Activated CD8-positive, alpha-beta memory T cell treated with anti-CD3 and anti-CD28 coated beads, Interleukin-2, amount 50 U/mL, for 24 hours (primary cell): ENCODE data around the gene ANKRD17.

ENCODE experiments used
- DNase-seq: peaks from one replicate; pipeline ENCODE4 v3.0.0-alpha.2; 2020; ENCODE audit errors: extremely low read depth

Gene ANKRD17

DNA sequence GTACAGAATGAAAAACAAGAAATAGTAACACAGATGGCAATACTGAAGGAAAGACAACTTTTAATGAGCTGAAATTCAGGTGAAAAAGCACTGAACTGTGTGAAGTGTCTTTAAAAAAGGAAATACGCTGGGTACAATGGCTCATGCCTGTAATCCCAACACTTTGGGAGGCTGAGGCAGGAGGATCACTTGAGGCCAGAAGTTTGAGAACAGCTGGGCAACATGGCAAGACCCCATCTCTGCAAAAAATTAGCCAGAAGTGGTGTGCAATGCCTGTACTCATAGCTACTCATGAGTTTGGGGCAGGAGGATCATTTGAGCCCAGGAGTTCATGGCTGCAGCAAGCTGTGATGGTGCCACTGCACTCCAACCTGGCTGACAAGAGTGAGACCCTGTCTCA is 129.3 kb downstream of the ANKRD17 start:
- DNase-seq: no peak

DNA sequence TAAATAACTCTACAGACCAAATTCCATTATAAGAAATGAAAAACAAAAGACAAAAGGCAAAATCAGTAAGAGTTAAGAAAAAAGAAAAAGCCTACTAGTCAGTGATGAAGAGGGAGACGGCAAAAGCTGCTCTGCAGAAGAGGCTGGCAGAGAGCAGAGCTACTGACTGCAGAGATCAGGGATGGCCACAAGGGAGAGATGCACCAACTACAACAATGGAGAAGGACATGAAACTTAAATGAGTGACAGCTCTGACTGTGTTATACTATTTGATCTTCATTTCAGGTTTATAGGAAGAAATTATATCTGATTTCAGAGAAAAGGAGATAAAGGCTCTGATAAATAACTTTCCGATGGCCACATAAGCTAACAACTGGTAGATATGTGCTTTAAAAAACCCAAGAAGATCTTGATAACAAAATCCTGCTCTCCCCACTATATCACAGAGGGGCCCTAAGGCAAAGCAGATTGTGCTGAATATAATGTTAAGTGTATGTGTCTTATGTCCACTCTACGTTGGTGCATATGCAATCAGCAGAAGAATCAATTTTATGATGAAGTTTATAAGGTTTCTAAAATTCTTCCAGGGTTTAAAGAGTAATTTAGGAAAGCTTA is 130.7 kb downstream of the ANKRD17 start:
- no peak for DNase-seq

GRCh38 chr4:73109493-73109892 is 149.1 kb downstream of the ANKRD17 start:
- DNase-seq: no peak

DNA sequence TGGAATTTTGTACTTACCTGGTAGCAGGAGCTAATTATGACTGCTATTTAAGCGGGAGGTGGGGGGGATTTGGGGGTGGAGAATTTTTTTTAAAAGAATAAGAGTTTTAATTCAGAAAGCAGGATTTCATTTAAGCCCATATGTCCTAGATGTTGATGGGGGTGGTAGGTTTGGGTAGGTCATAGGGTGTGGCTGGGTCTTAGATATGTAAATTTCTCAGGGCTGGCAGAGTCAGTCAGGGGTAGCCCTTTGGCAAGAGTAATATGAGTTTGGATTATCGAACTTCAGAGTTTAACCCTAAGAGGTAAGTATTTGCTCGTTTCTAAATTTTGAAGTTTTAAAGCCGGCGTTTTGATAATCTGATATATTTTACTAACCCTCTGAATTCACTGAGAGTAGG is 153.9 kb downstream of the ANKRD17 start:
- DNase-seq: no peak

- DNase-seq: no peak
Measured at GRCh38 chr4:73103799-73104503, 154.6 kb downstream of the ANKRD17 start.

DNA sequence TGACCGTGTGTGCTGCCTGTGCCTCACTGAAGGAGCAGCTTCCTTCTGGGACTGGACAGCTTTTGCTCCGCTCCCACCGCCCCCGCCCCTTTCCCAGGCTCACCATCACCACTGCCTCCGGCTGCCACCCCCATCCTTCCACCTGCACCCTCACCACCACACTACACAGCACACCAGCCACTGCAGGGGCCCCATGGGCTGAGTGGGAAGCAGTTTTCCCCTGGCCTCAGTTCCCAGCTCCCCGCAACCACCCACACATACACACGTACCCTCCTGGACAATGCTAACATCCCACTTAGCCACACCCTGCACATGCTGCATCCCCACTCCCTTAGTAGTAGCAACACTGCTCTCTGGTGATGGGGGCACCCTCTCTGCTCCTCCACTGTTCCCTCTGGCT is 159.5 kb downstream of the ANKRD17 start:
- DNase-seq: no peak

DNA sequence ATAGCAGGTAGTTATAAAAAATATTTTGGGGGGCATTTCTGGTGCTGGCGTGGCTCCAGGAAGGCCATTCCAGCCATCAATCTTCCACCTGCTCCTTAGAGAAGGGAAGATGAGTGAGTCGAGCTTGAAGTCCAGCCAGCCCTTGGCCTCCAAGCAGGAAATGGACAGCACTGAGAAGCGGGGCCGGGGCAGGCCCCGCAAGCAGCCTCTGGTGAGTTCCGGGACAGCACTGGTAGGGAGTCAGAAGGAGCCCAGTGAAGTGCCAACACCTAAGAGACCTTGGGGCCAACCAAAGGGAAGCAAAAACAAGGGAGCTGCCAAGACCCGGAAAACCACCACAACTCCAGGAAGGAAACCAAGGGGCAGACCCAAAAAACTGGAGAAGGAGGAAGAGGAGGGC is 159.9 kb downstream of the ANKRD17 start:
- no peak for DNase-seq

DNA sequence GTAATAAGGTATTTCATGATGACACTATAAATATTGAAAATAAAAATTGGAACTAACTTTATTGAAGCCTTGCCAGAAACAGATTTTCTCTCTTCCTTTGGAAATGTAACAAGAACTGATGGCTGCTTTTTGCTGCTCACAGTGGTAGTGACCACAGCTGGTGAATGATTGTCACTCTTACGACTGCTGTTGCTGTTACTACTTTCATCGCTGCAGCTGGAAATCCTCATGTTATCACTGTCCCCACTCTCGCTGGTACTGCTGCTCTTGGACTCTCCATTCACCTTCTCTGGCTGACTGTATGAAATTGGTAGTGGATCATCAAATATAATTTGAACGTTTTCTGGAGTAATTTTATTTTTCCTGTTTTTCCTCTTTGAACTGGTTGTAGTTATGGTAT is 160.6 kb downstream of the ANKRD17 start:
- DNase-seq: no peak

DNA sequence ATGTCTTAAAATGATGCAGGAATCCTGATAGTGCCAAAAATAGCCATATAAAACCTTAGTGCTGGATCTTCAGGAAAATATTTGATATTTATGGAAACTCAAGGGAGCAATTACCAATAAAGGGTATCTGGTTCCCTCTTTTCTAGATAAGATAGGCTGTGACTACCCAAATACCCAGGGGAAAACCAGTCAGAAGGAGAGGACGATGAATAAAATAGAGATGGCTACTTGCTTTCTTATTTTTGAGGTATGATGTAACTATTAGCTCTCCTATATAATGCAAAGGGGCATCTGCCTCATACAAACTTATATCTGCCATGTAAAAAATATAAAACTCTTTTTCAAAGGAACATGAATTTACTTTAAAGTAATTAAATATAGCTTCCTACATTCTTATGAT is 165.7 kb downstream of the ANKRD17 start:
- DNase-seq: no peak

GRCh38 chr4:73090738-73091137 is 167.9 kb downstream of the ANKRD17 start:
- DNase-seq: no peak

DNA sequence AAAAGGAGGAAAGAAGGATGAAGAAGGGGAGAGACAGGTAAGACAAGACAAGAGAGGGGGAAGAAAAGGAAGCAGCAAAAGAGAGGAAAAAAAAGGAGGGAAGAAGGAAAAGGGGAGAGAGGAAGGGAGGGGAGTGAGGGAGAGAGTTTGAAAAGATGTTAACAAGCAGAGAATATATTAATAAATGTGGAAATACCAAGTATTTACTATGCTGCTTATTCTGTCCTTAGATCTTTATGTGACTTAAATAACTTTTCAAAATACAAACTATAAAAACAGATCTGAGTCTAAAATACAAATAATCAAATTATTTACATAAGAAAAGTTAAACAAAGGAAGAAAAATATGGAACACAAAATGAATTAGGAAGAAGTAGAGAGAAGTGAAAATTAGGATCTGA is 170.7 kb downstream of the ANKRD17 start:
- no peak for DNase-seq

GRCh38 chr4:73086095-73086868 is 172.3 kb downstream of the ANKRD17 start:
- DNase-seq: no peak

DNA sequence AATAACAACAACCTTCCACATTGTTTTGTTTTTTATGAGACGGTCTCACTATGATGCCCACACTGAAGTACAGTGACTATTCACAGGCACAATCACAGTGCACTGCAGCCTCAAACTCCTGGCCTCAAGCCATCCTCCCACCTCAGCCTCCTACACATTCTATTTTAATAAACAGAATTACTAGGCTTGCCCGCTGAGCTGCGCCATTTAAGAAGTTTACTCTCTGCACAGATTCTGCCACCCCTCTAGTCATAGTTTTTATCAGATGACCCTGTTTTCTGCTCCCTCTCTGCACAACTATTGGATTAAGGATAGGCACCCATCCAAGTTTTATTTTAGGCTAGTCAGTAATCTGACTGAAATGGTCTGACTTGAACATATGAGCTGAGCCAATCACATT is 177.8 kb downstream of the ANKRD17 start:
- no peak for DNase-seq

GRCh38 chr4:73075832-73076231 is 182.8 kb downstream of the ANKRD17 start:
- no peak for DNase-seq

DNA sequence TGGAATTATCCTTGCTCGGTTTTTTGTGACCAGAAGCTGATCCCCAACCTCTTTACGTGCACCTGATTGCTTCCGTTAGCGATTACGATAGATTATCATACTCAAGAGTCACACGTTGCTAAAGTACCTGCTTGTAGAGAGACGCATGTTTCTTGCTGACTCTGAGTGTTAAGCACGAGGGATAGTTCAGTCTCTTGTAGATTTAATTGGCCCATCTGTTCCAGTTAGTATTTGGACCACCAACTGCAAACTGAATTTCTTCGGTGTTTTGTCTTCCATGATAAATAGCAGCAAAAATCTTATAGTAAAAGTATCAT is 188.6 kb downstream of the ANKRD17 start:
- no peak for DNase-seq

DNA sequence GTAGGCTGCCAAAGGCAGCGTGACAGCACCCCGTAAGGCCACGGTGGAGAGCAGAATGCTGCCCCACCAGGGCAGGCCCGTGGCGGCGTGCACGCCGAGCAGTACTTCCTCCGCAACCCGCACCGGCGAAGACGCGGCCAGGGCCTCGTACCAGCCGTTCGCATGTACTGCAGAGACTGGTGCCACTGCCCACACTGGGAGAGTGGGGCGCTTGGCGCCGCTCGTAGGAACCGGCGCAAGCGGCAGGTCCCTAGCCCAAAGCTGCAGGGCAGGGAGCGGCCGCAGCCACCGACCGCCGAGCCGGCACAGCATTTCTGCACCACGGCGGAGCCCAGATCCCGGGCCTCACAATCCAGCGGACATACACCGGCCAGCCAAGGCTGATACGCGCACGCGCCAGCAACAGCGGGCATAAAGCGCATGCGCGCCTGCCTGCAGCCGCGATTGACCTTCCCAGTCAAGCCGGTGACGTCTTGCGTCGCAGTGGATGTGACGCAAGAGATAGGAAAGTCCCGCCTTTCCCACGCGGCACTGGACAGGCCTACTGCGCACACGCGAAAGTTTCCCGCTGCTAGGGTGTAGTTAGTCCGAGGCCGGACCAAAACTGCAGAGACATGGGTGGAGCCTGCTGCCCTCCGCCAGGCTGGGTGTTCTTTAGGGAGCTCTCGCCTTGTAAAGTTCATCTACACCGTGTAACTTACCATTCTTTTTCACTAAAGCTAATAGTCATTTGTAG is 189.1 kb downstream of the ANKRD17 start, which contains the start of gene COX18:
COX18 (minus strand) TSS at position 379 of the 736 bp plus-strand sequence; CDS start at position 312, 67 bp downstream.
- peak; percentile 87 for DNase-seq

DNA sequence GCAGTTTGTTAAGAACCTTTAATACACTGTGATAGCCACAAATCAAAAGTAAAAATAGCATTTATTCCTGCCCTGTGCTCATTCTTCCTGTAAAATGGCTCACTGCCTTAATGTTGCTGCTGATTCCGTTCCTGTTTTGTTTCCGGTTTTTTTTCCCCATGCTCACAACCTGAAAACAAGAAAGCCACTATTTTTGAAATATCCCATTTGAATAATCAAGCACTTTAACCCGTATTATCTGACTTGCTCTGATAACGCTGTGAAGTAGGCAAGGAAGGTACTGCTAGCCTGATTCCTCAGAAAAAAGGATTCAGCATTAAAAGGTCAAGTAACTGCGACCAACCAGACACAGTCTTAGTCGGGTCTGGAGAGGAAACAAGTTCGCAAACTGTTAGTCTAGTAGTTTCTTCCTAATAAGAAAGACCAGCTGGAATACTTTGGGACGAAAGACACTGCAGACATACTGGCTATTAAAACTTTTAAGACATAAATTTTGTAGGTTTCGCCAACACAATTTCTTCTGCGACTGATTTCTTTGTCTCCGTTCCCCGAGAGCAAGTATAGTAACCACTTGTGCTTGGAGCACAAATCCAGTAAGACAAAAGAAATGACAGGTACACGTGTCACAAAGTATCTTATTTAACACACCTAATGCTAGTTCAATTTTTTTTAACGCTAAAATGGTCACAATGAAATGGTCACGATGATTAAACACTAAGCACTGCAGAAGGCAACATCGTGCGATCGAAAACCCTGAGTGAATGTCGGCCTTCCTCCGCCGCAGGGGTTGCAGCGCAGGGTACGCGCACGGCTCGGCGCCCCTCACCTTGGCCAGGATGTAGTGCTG is 189.9 kb downstream of the ANKRD17 start:
- DNase-seq: no peak

DNA sequence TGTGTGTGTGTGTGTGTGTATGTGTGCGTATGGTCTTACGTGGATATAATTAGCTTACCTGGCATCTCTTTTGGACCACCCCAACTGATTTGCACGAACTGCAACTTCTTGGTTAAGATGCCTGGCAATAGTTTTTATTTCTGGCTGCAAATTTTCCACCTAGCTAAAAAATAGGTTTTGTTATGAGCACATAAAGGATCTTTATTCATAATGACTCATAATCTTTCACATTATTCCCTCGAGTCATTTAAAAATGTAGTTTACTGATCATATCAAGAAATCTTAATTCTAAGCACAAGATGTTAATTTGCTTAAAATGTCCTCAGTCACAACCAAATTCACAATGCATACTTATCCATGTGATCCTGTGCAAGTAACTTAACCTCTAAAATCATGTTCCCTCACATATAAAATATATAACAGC is 190.6 kb downstream of the ANKRD17 start:
- no peak for DNase-seq

DNA sequence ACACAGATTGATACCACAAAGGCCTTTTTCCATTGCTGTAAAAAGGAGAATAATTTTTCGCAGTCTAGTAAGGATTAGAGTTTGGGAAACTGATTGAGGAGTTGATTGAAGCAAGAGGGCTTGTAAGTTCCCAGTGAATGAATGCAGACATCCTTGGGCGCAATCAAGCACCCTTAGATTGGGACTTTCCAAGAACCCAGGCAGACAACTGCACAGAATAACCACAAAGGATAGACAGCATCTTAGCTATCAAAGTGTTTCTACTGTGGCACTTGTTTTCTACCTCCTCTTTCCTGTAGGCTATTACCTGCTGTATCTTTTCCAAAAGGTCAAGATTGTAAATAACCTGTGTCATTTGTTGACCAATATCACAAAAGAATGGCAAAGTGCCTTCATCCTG is 191.7 kb downstream of the ANKRD17 start:
- DNase-seq: no peak

DNA sequence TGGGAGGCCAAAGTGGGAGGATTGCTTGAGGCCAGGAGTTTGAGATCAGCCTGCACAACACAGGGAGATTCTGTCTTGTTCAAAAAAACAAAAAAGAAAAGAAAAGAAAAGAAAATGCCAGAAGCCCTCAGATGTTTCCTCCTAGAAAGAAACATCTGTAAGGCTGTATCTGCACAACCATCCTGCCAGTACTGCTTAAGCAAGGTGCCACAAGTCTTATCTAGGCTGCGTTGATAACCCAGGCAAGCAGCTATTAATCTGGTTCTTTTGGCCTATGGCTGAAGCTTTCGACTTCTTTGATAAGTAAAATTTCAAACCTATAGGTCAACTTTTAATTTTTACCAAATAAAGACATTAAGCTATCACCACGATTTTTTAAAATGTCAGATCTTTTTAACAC is 192.2 kb downstream of the ANKRD17 start:
- no peak for DNase-seq

- DNase-seq: no peak
Measured at GRCh38 chr4:73064536-73064935, 194.1 kb downstream of the ANKRD17 start.
